Neural crest cell (in vitro differentiated cells): ENCODE data around the gene FCRL6. TPM values are rescaled to one million over a fixed set of nuclear protein-coding genes. Genes with fewer than 3 reads are reported as not detected.

Experiments
- DNase-seq: peaks from one replicate; pipeline ENCODE4 v3.0.0; 2021; ENCODE audit warnings: low read depth, mixed read lengths, low spot score
- H3K27ac Mint-ChIP-seq: one replicate; pipeline ENCODE4 v1.8.0; 2021; ENCODE audit warnings: mild to moderate bottlenecking, mixed read lengths; ENCODE audit not compliant: unreplicated experiment
- H3K27me3 Mint-ChIP-seq: 2 replicates; pipeline ENCODE4 v1.8.0; 2021; ENCODE audit warnings: low read depth, mild to moderate bottlenecking, mixed read lengths
- H3K36me3 Mint-ChIP-seq: 2 replicates; pipeline ENCODE4 v1.8.0; 2021; ENCODE audit warnings: low read depth, mild to moderate bottlenecking, mixed read lengths
- H3K4me1 Mint-ChIP-seq: 2 replicates; pipeline ENCODE4 v1.8.0; 2021; ENCODE audit warnings: mixed read lengths
- H3K4me3 Mint-ChIP-seq: one replicate; pipeline ENCODE4 v1.8.0; 2021; ENCODE audit warnings: mild to moderate bottlenecking, mixed read lengths
- H3K9me3 Mint-ChIP-seq: 2 replicates; pipeline ENCODE4 v1.8.0; 2021; ENCODE audit warnings: mixed read lengths
- CTCF ChIP-seq: fragments of 200-600 bp; sonication (generic); conservative IDR thresholded peaks from 2 replicates; pipeline ENCODE4 v1.5.0; 2021; ENCODE audit warnings: antibody characterized with exemption, mild to moderate bottlenecking
- long read RNA-seq: library from polyadenylated mRNA; unstranded; transcript quantifications from one replicate; pipeline ENCODE4 v2.0.0, GENCODE V29; 2020
- total RNA-seq: library from RNA; stranded (reverse); gene quantifications from 2 replicates; pipeline ENCODE4 v1.2.1, GENCODE V29; 2021

FCRL6 gene
- not detected in 2 replicates for total RNA-seq
- long read RNA-seq, result 0 reads

- peaks cover 75% of the 10 kb centered on the region for H3K27me3 Mint-ChIP-seq
- H3K4me3 Mint-ChIP-seq, result no peak within 1 kb of the TSS
- peaks cover 4% of the 10 kb centered on the region for H3K9me3 Mint-ChIP-seq
- no peaks in the 10 kb centered on the region for H3K4me1 Mint-ChIP-seq
- no peak for DNase-seq
- no peaks in the 10 kb centered on the region for H3K36me3 Mint-ChIP-seq
- no peak within 1 kb of the TSS for H3K27ac Mint-ChIP-seq
- TF ChIP-seq CTCF, result no peak
Observed at GRCh38 chr1:159802111-159802510, at the start of gene FCRL6. FCRL6 (plus strand) TSS chr1:159802360; CDS start chr1:159802425, 65 bp downstream.

- TF ChIP-seq CTCF, result no peak
- Mint-ChIP-seq H3K27me3 (peaks cover 45% of the 10 kb centered on the region), H3K9me3 (no peaks in the 10 kb centered on the region), H3K4me1 (no peaks in the 10 kb centered on the region), H3K4me3 (no peak overlapping the region), H3K27ac (no peak overlapping the region), H3K36me3 (no peaks in the 10 kb centered on the region)
- DNase-seq, result no peak
Observed at GRCh38 chr1:159753386-159753785, 48.8 kb upstream of the FCRL6 start.

GRCh38 chr1:159755451-159756007 lies 46.6 kb upstream of the FCRL6 start:
- DNase-seq, result no peak
- no peak overlapping the region for H3K27ac Mint-ChIP-seq
- no peaks in the 10 kb centered on the region for H3K9me3 Mint-ChIP-seq
- peaks cover 45% of the 10 kb centered on the region for H3K27me3 Mint-ChIP-seq
- no peaks in the 10 kb centered on the region for H3K4me1 Mint-ChIP-seq
- H3K36me3 Mint-ChIP-seq, result no peaks in the 10 kb centered on the region
- no peak overlapping the region for H3K4me3 Mint-ChIP-seq
- TF ChIP-seq CTCF, result no peak

- no peak overlapping the region for H3K4me3 Mint-ChIP-seq
- H3K27me3 Mint-ChIP-seq, result peaks cover 46% of the 10 kb centered on the region
- H3K27ac Mint-ChIP-seq, result no peak overlapping the region
- no peaks in the 10 kb centered on the region for H3K36me3 Mint-ChIP-seq
- H3K4me1 Mint-ChIP-seq, result no peaks in the 10 kb centered on the region
- H3K9me3 Mint-ChIP-seq, result no peaks in the 10 kb centered on the region
- no peak for TF ChIP-seq CTCF
- no peak for DNase-seq
Observed at GRCh38 chr1:159756397-159756796, 45.8 kb upstream of the FCRL6 start.

GRCh38 chr1:159763686-159764085 lies 38.5 kb upstream of the FCRL6 start:
- peaks cover 37% of the 10 kb centered on the region for H3K27me3 Mint-ChIP-seq
- peaks cover 3% of the 10 kb centered on the region for H3K9me3 Mint-ChIP-seq
- H3K4me1 Mint-ChIP-seq, result no peaks in the 10 kb centered on the region
- H3K27ac Mint-ChIP-seq, result no peak overlapping the region
- no peaks in the 10 kb centered on the region for H3K36me3 Mint-ChIP-seq
- no peak for DNase-seq
- H3K4me3 Mint-ChIP-seq, result no peak overlapping the region
- TF ChIP-seq CTCF, result no peak
